ENCODE measurements around the gene SHISAL2A.
A peak's percentile ranks its signal among the peaks of the same experiment; 100 is the strongest.

SHISAL2A gene

DNA sequence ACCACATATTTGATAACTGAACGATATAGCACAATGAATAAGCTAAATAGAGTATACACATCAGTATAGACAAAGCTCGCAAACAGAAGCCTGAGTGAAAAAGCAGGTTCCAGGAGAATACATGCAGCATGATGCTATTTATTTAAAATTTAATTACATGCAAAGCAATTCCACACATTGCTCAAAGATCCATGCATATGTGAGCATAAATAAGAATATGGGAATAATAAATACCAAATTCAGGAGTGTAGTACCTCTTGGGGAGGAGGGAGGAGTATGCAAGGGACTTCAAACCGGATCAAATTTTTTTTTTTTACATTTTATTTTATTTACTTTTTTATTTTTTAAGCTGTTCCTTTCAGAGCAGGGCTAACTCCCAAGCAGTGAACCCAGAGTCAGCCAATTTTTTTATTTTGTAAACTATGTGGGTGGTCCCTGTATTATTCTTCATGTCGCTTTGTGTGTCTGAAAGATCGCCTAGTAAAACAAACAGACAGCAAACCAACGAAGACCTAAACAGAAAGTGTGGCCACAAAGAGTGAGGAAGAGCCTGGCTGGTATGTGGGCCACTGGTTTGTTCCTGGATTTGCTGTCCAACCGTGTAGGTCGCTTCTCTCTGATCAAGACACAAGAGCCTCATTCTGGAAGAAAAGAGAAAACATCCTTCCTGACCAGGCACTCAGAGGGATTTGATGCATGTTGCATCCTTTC, 4.2 kb upstream of the SHISAL2A start:
- POLR2A ChIA-PET: interaction anchor here (0.6 kb wide), 1 partner anchor 37 kb away, joined by 3 read pairs; no protein-coding TSS in a partner anchor
- TF ChIP-seq, protein P1, sequence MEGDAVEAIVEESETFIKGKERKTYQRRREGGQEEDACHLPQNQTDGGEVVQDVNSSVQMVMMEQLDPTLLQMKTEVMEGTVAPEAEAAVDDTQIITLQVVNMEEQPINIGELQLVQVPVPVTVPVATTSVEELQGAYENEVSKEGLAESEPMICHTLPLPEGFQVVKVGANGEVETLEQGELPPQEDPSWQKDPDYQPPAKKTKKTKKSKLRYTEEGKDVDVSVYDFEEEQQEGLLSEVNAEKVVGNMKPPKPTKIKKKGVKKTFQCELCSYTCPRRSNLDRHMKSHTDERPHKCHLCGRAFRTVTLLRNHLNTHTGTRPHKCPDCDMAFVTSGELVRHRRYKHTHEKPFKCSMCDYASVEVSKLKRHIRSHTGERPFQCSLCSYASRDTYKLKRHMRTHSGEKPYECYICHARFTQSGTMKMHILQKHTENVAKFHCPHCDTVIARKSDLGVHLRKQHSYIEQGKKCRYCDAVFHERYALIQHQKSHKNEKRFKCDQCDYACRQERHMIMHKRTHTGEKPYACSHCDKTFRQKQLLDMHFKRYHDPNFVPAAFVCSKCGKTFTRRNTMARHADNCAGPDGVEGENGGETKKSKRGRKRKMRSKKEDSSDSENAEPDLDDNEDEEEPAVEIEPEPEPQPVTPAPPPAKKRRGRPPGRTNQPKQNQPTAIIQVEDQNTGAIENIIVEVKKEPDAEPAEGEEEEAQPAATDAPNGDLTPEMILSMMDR (IDR thresholded peaks at IDR 0.05; ENCODE audit: control extremely low read depth, extremely low read depth, low read depth, missing control alignments): no peak
- CTCF ChIA-PET: interaction anchor here (0.8 kb wide), 1 partner anchor 13 kb away, joined by 3 read pairs; no protein-coding TSS in a partner anchor
- DNase-seq (ENCODE audit: extremely low spot score): no peak

DNA sequence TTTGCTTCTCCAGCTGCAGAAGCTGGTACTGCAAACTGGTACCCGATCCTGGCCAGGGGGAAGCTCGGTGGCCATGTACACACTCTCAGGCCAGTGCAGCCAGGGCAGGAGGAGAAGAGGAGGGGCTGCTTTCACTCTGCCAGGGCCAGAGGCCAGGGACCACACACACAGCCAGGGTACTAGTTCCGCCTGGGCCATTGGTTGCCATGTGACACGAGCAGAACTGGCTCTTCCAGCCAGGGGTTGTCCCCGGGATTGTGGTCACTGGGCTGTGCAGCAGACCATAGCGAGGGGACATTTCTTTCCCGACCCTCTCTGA, 3.7 kb upstream of the SHISAL2A start:
- TF ChIP-seq, protein P1 (IDR thresholded peaks at IDR 0.05; ENCODE audit: control extremely low read depth, extremely low read depth, low read depth, missing control alignments): no peak
- ChIA-PET CTCF (interaction anchor here (0.8 kb wide), 1 partner anchor 13 kb away, joined by 3 read pairs; no protein-coding TSS in a partner anchor), POLR2A (interaction anchor here (0.6 kb wide), 1 partner anchor 38 kb away, joined by 3 read pairs; no protein-coding TSS in a partner anchor)
- no peak for DNase-seq (ENCODE audit: extremely low spot score)

DNA sequence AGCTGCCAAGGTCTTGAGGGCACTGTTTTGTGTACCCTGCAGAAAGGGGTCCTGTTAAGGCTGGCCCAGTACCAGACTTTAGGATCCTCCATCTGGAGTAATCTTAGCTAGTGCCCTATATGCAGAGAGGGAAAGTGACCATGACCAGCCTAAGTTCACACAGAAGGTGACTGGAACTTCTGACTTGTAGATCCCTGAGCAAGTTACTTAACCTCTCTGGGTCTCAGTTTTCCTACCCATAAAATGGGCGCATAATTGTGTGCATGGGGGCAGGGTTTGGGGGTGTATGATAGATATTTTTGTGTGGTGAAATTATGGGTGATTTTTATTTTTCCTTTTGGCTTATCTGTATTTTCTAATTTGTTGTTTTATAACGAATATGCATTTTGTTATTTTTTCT, 3.3 kb upstream of the SHISAL2A start:
- POLR2A ChIA-PET: no interaction called here
- no peak for DNase-seq (ENCODE audit: extremely low spot score)
- TF ChIP-seq, protein P1 (IDR thresholded peaks at IDR 0.05; ENCODE audit: control extremely low read depth, extremely low read depth, low read depth, missing control alignments): no peak
- CTCF ChIA-PET: interaction anchor here (0.8 kb wide), 1 partner anchor 12 kb away, joined by 3 read pairs; no protein-coding TSS in a partner anchor

DNA sequence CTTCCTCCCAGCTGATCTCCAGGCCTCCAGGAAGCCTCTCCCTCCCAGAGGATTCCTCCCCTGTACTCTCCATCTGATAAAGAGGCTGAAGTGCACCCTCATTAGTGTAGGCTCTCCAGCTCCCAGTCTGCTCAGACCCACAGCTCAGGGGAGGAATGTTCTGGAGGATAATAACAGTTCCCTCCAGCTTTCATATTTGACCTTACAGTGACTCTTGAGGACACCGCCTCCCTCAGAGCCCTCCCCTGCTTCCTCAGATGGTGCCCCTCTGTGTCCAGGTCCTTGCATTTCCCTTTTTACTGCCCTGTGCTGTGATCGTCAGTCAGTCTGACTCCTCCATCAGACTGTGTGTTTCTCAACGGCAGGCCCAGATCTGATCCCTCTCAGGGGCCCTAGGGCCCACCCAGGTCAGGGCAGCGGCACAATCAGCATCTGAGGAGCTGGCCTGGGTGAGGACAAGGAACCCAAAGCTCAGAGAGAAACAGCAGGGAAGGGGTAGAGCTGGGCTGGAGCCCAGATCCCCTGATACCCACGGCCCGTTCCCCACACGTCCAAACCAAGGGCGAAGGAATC, 1.1 kb upstream of the SHISAL2A start:
- POLR2A ChIA-PET: no interaction called here

DNA sequence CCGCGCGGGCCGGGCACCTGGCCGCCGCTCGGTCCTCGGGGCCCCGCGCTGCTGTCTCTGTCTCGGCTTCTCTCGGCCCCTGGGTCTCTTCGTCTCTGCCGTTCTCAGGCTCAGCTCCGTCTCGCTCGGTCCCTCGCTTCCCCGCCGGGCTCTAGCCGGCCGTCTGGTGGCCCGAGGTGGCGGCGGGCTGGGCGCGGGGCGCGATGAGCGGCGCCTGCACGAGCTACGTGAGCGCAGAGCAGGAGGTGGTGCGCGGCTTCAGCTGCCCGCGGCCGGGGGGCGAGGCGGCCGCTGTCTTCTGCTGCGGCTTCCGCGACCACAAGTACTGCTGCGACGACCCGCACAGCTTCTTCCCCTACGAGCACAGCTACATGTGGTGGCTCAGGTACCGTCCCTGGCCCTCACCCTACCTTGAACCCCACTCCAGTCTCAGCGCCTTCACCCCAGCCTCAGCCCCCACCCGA, 355 bp downstream of the SHISAL2A start:
- POLR2A ChIA-PET: no interaction called here
- CTCF ChIA-PET: interaction anchor here (0.8 to 2.3 kb wide), 6 partner anchors 8 to 53 kb away, joined by 3 to 5 read pairs (median 3); no protein-coding TSS in a partner anchor
- TF ChIP-seq, protein P1 (IDR thresholded peaks at IDR 0.05; ENCODE audit: control extremely low read depth, extremely low read depth, low read depth, missing control alignments): no peak
- peak; percentile 34 for DNase-seq (ENCODE audit: extremely low spot score)

More for the DNA sequence above, 1.1 kb upstream of the SHISAL2A start:
- CTCF ChIA-PET: interaction anchor here (1.1 to 1.7 kb wide), 4 partner anchors 9 to 27 kb away, joined by 3 to 5 read pairs (median 4); no protein-coding TSS in a partner anchor
- TF ChIP-seq, protein P1 (IDR thresholded peaks at IDR 0.05; ENCODE audit: control extremely low read depth, extremely low read depth, low read depth, missing control alignments): no peak
- DNase-seq (ENCODE audit: extremely low spot score): no peak

DNA sequence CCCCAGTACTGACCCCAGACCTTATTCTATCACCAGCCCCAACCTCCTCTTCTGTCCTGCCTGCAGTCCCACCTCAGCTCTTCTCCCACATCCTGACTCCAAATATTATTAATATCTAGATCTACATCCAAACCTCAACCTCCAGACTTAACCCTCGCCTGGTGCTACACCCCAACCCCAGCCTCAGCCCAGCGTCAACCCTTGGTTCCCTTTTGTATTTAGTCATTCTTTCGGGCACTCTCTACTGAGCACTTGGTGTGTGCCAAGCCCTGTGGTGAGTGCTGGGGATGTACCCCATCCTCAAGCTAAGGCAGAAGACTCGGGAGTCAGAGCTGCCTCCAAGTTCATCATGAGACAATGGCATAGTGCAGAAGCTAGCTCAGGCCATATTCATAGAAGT, 1.1 kb downstream of the SHISAL2A start:
- ChIA-PET POLR2A (no interaction called here), CTCF (interaction anchor here (0.9 to 2.3 kb wide), 2 partner anchors 14 to 52 kb away, joined by 3 to 5 read pairs; no protein-coding TSS in a partner anchor)
- TF ChIP-seq, protein P1 (IDR thresholded peaks at IDR 0.05; ENCODE audit: control extremely low read depth, extremely low read depth, low read depth, missing control alignments): no peak
- DNase-seq (ENCODE audit: extremely low spot score): no peak
